GM10248 (cell line): Measurements from ENCODE around the gene PTPRN2.

Experiments
- CTCF ChIA-PET: fragments of 300-600 bp; sonication (Branson Sonifier 250); formaldehyde crosslinking; extraction: SDS; loops from one replicate; lab custom pipeline; 2021; ENCODE audit warnings: antibody characterized with exemption; lab: Yijun Ruan, JAX
- POLR2A ChIA-PET: fragments of 350-650 bp; sonication (Branson Sonifier 250); formaldehyde crosslinking; extraction: SDS; loops from one replicate; lab custom pipeline; 2020; ENCODE audit warnings: antibody characterized with exemption; lab: Yijun Ruan, JAX
- DNase-seq: peaks from one replicate; pipeline ENCODE4 v3.0.0; 2012; ENCODE audit errors: extremely low spot score
- CTCF ChIP-seq: IDR thresholded peaks from 2 replicates; pipeline ENCODE4 v1.5.1; 2012; ENCODE audit warnings: mild to moderate bottlenecking, low read depth; ENCODE audit errors: extremely low read depth, missing control alignments, control extremely low read depth

Gene PTPRN2

GRCh38 chr7:158191671-158192070 lies 396.0 kb downstream of the PTPRN2 start:
- no peak for TF ChIP-seq CTCF
- CTCF ChIA-PET, result no interaction called here
- POLR2A ChIA-PET, result no interaction called here
- no peak for DNase-seq

DNA sequence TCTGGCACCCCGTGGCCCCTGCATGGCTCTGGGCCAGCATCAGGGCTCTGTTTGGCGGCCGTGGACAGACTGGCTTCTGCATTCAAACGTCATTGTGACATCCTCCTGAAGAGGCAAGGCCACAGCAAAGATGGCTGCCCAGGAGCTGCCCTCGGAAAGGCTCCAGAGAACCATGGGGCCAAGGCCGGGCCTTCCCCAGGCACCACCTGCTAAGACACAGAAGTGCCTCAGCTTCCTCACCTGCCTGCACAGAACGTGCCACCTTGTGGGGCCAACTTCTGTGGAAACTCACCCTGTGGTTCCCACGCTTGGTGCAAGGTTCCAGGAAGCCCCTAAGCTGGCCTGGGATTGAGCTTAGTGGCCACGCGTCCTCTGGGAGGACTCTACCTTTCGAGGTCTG lies 396.9 kb downstream of the PTPRN2 start:
- no peak for DNase-seq
- TF ChIP-seq CTCF, result no peak
- ChIA-PET POLR2A (no interaction called here), CTCF (no interaction called here)

DNA sequence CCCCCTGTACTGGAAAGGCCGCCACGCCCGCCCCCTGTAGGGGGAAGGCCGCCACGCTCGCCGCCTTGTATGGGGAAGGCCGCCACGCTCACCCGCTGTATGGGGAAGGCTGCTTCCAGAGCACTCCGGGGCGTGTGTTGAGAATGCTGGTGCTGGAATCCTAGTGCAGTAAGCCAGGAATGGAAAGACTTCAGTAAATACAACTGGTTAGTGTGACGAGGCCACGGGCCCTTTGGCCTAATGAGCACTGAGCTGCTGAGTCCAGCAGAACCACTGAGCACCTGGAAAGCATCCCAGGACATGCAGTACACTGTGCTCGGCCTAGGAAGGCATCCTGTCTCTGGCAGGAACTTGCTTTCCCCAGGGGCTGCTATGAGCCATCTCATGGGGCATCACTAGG lies 398.9 kb downstream of the PTPRN2 start:
- DNase-seq, result no peak
- ChIA-PET POLR2A (no interaction called here), CTCF (no interaction called here)
- no peak for TF ChIP-seq CTCF

DNA sequence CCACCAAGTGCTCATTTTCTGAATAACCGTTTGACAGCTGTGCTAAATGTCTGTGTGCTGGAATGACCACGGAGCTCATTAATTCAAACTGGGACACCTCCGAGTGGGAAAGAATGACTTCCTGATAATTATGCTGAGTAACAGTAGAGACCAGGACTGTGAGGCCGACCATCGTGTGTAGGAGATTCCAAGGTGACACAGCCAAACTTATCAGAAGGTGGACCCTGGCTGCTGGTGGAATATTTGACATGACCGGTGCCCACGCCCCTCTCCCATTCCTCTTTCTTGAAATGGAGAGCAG lies 400.0 kb downstream of the PTPRN2 start:
- CTCF ChIA-PET, result no interaction called here
- POLR2A ChIA-PET, result no interaction called here
- no peak for TF ChIP-seq CTCF
- no peak for DNase-seq

DNA sequence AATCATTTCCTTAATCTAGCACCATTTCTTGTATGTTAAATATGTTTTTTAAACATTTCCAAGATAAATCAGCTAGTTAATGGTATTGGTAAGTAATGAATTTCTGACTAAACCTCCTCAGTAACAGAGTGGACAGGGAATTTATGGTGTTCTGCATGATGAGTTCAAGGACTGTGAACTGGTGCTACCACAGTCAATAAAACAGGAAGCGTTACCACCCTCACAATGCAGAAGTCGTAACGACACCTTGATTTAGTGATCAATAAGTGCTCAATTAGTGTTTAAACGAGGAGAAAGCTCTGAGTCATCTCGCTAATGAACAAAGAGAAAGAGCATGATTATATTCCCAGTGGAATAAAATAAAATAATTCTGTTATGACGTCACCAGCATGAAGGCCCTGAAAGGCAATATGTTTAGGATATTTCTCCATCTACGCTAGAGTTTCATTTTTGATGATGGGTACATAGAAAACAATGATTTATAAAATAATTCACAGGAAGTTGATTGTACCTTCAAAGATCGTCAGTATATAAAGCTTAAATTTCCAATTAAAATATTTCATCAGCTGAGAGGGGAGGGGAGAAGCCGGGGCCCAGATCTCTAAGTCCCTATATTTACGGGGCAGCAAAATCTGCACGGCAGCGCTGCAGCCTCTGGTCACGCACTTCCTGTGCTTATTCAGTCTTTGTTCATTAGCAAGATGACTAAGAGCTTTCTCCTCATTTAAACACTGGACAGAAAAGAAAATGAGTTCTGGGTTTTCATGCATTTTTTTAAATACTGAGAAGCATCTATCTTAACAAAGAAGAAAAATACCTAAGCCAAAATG lies 400.5 kb downstream of the PTPRN2 start:
- DNase-seq, result no peak
- no peak for TF ChIP-seq CTCF
- POLR2A ChIA-PET, result no interaction called here
- CTCF ChIA-PET, result no interaction called here

- CTCF ChIA-PET, result no interaction called here
- no peak for TF ChIP-seq CTCF
- POLR2A ChIA-PET, result no interaction called here
- DNase-seq, result no peak
Observed at GRCh38 chr7:158186406-158186805, 401.2 kb downstream of the PTPRN2 start.
